ENCODE data around the gene GLP1R.

The GLP1R gene

DNA sequence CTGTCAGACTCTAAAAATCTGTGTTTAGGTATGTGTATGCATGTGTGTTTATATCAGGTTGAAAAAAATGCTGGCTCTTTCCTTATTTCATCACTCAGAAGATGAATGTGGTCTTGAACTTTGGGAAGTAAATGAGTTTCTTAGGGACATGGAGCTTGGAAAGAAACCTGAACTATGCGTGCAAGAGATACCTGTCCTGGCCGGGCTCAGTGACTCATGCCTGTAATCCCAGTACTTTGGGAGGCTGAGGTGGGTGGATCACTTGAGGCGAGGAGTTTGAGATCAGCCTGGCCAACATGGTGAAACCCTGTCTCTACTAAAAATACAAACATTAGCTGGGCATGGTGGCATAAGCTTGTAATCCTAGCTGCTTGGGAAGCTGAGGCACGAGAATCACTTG is 4.4 kb upstream of the GLP1R start:
- no peak for DNase-seq (ENCODE audit: low spot score)
- FAIRE-seq = no peak

DNA sequence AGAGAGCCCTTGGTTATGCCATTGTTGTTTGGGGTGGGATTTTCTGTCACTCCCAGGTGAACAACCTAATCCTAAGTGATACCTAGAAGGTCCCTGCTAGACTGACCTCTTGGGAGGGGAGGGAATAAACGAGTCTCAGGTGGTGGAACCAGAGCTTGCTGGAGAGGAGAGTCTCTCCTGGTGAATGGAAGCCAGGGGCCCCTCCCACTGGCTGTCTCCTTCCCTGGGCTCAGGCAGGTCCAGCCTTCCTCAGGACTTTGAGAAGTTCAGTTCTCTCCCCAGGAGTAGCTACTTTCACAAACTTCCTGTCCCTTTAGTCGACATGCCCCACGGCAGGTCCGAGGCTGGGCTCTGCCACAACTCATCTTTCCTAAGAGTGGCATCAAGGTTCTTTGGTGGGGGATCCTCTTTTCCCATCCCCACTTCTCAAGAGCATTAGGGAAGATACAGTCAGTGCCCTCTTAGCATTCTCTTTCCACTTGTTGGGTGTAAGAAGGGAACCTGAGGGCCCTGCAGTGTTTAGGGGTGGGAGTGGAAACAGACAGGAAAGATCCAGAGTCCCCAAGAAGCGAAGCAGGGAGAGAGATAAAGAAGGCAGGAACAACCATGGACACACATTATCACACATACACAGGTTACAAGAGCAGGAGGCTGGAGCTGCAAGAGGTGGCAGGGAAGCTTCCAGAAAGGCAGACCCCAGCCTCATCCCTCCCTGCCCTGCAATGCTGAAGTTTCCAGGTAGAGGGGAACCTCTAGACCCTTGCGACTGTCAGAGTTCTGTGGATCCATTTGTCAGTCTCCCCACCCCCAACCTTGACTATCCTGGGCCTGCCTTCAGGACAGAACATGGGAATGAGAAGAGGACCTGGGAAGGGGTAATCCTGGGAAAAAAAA is 900 bp upstream of the GLP1R start:
- no peak for FAIRE-seq
- DNase-seq (ENCODE audit: low spot score) = no peak

- DNase-seq (ENCODE audit: low spot score) (no peak), FAIRE-seq (no peak)
These were observed 1.1 kb downstream of the GLP1R start for GRCh38 chr6:39049575-39050283.

GRCh38 chr6:39050453-39051112 is 2.0 kb downstream of the GLP1R start:
- no peak for DNase-seq (ENCODE audit: low spot score)
- peak; percentile 13 for FAIRE-seq

- FAIRE-seq = peak; percentile 83
- DNase-seq (ENCODE audit: low spot score) = peak; percentile 87
These were observed 3.0 kb downstream of the GLP1R start for GRCh38 chr6:39051399-39052122.

GRCh38 chr6:39053016-39053624 is 4.5 kb downstream of the GLP1R start:
- DNase-seq (ENCODE audit: low spot score) (no peak), FAIRE-seq (no peak)

DNA sequence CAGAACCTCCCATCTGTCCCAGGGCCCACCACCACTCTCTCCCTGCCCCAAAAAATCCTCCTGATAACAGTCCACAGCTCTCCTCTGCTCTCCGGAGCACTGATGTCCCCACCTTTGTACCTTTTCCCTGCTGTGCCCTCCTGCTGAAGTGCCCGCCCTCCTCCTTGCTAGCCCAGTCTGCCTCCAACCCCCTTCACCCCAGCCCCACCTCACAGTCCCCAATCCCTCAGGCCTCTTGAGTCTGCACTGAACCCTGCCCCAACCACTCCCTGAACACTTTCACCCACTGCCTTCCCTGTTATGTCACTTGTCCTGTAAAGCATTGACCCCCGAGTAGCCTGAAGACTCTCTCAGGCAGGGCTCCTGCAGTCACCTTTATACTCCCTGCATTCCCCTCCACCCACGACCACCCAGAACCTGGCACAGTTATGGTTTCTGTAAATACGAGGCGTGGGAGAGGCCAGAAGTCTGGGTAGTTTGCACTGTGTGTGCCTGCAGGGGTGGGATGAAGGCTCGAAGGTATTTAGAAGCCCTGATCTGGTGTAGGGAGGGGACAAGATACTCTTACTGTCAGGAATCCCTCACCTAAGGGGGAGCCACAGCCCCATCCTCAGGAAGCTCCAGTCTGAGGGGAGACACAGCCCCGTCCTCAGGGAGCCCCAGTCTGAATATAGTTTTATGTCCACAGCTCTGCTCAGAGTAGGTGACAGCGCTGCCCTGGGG is 5.4 kb downstream of the GLP1R start:
- DNase-seq (ENCODE audit: low spot score) (no peak), FAIRE-seq (no peak)

- DNase-seq (ENCODE audit: low spot score) = no peak
- FAIRE-seq = no peak
These were observed 6.1 kb downstream of the GLP1R start for GRCh38 chr6:39054577-39055142.

GRCh38 chr6:39055661-39056060 is 7.1 kb downstream of the GLP1R start:
- no peak for FAIRE-seq
- DNase-seq (ENCODE audit: low spot score) = no peak

DNA sequence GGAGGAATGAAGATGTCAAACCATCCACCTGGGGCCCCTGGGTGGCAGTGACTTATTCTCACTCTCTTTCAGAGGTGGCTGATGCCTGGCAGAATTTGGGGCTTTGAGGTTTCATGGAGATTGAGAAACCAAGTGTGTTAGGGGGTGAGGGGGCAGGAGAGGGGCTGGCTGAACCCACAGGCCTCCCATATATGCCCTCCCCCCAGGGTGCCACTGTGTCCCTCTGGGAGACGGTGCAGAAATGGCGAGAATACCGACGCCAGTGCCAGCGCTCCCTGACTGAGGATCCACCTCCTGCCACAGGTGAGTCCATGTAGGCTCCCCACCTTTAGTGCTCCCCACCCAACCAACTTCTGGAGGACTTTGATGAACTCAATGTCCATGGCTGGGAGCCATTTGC is 7.6 kb downstream of the GLP1R start:
- DNase-seq (ENCODE audit: low spot score) = no peak
- no peak for FAIRE-seq

GRCh38 chr6:39056681-39057080 is 8.1 kb downstream of the GLP1R start:
- DNase-seq (ENCODE audit: low spot score) (no peak), FAIRE-seq (no peak)

DNA sequence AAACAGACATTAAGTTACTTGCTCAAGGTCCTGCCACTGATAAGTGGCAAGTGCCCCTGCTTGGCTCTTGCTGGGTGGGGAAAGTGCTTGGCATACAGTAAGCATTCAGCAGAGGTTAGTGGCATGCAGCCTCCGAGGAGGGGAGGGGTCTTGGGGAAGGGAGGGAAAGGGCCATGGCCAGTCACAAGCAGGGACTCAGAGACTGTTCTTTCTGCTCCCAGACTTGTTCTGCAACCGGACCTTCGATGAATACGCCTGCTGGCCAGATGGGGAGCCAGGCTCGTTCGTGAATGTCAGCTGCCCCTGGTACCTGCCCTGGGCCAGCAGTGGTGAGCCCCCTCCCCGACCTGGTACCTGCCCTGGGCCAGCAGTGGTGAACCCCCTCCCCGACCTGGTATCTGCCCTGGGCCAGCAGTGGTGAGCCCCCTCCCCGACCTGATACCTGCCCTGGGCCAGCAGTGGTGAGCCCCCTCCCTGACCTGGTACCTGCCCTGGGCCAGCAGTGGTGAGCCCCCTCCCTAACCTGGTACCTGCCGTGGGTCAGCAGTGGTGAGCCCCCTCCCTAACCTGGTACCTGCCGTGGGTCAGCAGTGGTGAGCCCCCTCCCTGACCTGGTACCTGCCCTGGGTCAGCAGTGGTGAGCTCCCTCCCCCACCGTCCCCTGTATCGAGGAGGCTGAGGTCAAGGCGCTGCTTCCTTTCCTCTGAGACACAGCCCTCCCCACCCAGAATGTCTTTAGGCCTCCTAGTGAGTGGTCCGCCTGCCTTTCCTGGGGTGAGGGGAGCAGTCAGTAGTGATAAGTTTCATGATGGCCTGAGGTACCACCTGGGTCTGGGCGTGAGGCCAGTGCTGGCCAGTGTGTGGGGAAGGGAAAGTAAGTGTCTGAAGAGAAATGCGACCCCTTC is 8.9 kb downstream of the GLP1R start:
- FAIRE-seq (peak; percentile 44), DNase-seq (ENCODE audit: low spot score) (no peak)

- DNase-seq (ENCODE audit: low spot score) (no peak), FAIRE-seq (no peak)
These were observed 10.0 kb downstream of the GLP1R start for GRCh38 chr6:39058471-39059147.

- no peak for FAIRE-seq
- DNase-seq (ENCODE audit: low spot score) = no peak
These were observed 11.1 kb downstream of the GLP1R start for GRCh38 chr6:39059496-39060310.

DNA sequence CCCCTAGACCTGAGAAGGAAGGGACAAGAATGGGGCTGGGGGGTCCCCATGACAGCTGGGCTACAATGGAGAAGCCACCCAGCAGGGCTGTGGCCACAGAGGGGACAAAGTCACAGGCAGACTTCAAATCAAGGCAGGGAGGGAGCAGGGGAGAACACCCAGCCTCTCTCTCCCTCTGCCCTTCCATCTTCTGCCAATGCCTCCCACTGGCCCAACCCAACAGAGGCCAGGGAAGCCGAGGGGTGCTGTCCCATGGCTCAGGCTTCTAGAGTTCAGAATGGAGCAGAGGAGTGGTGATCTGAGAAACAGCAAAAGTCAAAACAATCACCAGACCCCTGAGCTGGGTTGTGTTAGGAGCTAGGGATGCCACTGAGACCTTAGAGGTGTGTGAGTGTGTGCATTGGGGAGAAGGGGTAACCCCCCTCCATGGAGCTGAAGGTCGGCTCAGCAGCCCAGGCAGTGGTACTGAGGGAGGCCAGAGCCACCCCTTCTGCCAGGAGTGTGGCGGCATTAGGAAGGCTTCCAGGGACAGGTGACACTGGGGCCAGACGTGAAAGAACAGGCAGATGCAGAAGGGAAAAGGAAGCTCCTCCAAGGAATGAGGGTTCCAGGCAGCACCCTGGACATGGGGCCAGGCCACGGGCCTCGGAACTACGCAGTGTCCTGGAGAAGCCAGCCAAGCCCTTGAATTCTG is 12.0 kb downstream of the GLP1R start:
- FAIRE-seq (no peak), DNase-seq (ENCODE audit: low spot score) (no peak)

- DNase-seq (ENCODE audit: low spot score) (no peak), FAIRE-seq (no peak)
These were observed 12.6 kb downstream of the GLP1R start for GRCh38 chr6:39061182-39061581.

DNA sequence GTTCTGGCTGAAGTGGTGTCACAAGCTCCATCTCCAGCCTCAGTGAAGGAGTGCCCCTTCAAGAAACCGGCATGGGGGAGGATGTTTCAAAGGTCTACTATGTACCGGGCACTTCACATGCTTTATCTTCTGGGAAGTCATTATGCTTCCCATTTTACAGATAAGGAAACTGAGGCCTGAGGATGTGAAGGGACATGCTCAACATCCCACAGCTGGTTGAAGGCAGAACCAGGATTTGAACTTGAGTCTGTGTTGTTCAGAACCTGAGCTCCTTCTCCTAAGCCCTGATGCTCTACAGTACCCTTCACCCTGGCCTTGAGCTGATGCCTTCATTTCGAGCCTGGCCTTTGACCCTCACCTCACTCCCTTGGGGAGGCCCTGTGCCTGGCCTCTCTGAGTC is 13.0 kb downstream of the GLP1R start:
- no peak for FAIRE-seq
- no peak for DNase-seq (ENCODE audit: low spot score)
